GM23338 (cell line): ENCODE data around the gene PLXNB2. TPM values are rescaled to one million over a fixed set of nuclear protein-coding genes. Genes with fewer than 3 reads are reported as not detected.

Experiments
- ATAC-seq: fragments of 200-7000 bp; cut with Tn5 transposase; 3 replicates; pipeline ENCODE4 v1.9.1; 2020
- DNase-seq: peaks from one replicate; pipeline ENCODE4 v3.0.0-alpha.2; 2015; ENCODE audit warnings: low spot score
- H2AFZ ChIP-seq: fragments of 200-600 bp; sonication (generic); 2 replicates; pipeline ENCODE4 v1.8.0; 2016; ENCODE audit warnings: antibody characterized with exemption, mild to moderate bottlenecking, moderate library complexity
- H3F3A ChIP-seq: fragments of 200-600 bp; sonication (generic); replicated peaks from 2 replicates; pipeline ENCODE4 v1.8.0; 2017; ENCODE audit warnings: antibody characterized with exemption, mixed run types, low read depth
- H3K27ac ChIP-seq: fragments of 200-600 bp; sonication (generic); 2 replicates; pipeline ENCODE4 v1.6.1; 2016; ENCODE audit warnings: low read depth
- H3K27me3 ChIP-seq: fragments of 200-600 bp; sonication (generic); 2 replicates; pipeline ENCODE4 v1.8.0; 2016; ENCODE audit warnings: mild to moderate bottlenecking, mixed run types, moderate library complexity; ENCODE audit not compliant: insufficient read depth
- H3K36me3 ChIP-seq: fragments of 200-600 bp; sonication (generic); 2 replicates; pipeline ENCODE4 v1.8.0; 2016; ENCODE audit warnings: mild to moderate bottlenecking; ENCODE audit not compliant: insufficient read depth
- H3K4me1 ChIP-seq: fragments of 200-600 bp; sonication (generic); 2 replicates; pipeline ENCODE4 v1.8.0; 2016; ENCODE audit warnings: mild to moderate bottlenecking, moderate library complexity; ENCODE audit not compliant: insufficient read depth
- H3K4me2 ChIP-seq: fragments of 200-600 bp; sonication (generic); 2 replicates; pipeline ENCODE4 v1.7.1; 2017; ENCODE audit warnings: mixed run types
- H3K4me3 ChIP-seq: fragments of 200-600 bp; sonication (generic); 2 replicates; pipeline ENCODE4 v1.6.1; 2016; ENCODE audit warnings: mixed run types
- H3K79me2 ChIP-seq: fragments of 200-600 bp; sonication (generic); replicated peaks from 2 replicates; pipeline ENCODE4 v1.8.0; 2017; ENCODE audit warnings: mild to moderate bottlenecking; ENCODE audit not compliant: insufficient read depth
- H3K9me2 ChIP-seq: fragments of 200-600 bp; sonication (generic); 2 replicates; pipeline ENCODE4 v1.8.0; 2017; ENCODE audit not compliant: insufficient read depth
- H4K20me1 ChIP-seq: fragments of 200-600 bp; sonication (generic); replicated peaks from 2 replicates; pipeline ENCODE4 v1.8.0; 2017; ENCODE audit warnings: mild to moderate bottlenecking; ENCODE audit not compliant: insufficient read depth
- H3K27ac Mint-ChIP-seq: 2 replicates; pipeline ENCODE4 v1.8.0; 2020; ENCODE audit warnings: inconsistent platforms, mild to moderate bottlenecking, moderate library complexity, mixed read lengths
- H3K27me3 Mint-ChIP-seq: 3 replicates; pipeline ENCODE4 v1.8.0; 2022; ENCODE audit warnings: low read depth, mild to moderate bottlenecking, moderate library complexity, mixed read lengths, inconsistent platforms; ENCODE audit not compliant: insufficient read depth, poor library complexity
- H3K36me3 Mint-ChIP-seq: 3 replicates; pipeline ENCODE4 v1.8.0; 2021; ENCODE audit warnings: low read depth, mild to moderate bottlenecking, inconsistent platforms, moderate library complexity, mixed read lengths
- H3K4me1 Mint-ChIP-seq: 3 replicates; pipeline ENCODE4 v1.8.0; 2020; ENCODE audit warnings: mild to moderate bottlenecking, inconsistent platforms, mixed read lengths
- H3K4me3 Mint-ChIP-seq: 3 replicates; pipeline ENCODE4 v1.8.0; 2021; ENCODE audit warnings: moderate library complexity, mild to moderate bottlenecking, inconsistent platforms, mixed read lengths
- H3K9me3 Mint-ChIP-seq: 3 replicates; pipeline ENCODE4 v1.8.0; 2020; ENCODE audit warnings: moderate library complexity, mild to moderate bottlenecking, inconsistent platforms, mixed read lengths
- EZH2 ChIP-seq: fragments of 200-600 bp; sonication (generic); IDR thresholded peaks from one replicate; pipeline ENCODE4 v1.8.0; 2017; ENCODE audit warnings: antibody characterized with exemption, mild to moderate bottlenecking, low read depth; ENCODE audit not compliant: unreplicated experiment
- NANOG ChIP-seq: IDR thresholded peaks from 2 replicates; pipeline ENCODE4 v1.6.1; 2016; ENCODE audit warnings: antibody characterized with exemption, borderline replicate concordance
- POLR2AphosphoS5 ChIP-seq: IDR thresholded peaks from 2 replicates; pipeline ENCODE4 v1.6.1; 2016; ENCODE audit warnings: antibody characterized with exemption, low read depth
- STAT1 ChIP-seq: IDR thresholded peaks from one replicate; pipeline ENCODE4 v1.6.1; 2016; ENCODE audit warnings: antibody characterized with exemption; ENCODE audit not compliant: unreplicated experiment
- ZNF114 ChIP-seq: fragments of 250-450 bp; sonication (Bioruptor Pico); IDR thresholded peaks from 2 replicates; pipeline ENCODE4 v1.5.0; 2020; ENCODE audit warnings: mild to moderate bottlenecking, moderate library complexity
- ZNF331 ChIP-seq: fragments of 250-450 bp; sonication (Bioruptor Pico); IDR thresholded peaks from 2 replicates; pipeline ENCODE4 v1.5.0; 2020; ENCODE audit warnings: low read depth, mild to moderate bottlenecking, moderate library complexity
- polyA plus RNA-seq: library from polyadenylated mRNA; unstranded; fragments of >200 nt; fragmentation: Nextera tagmentation; extraction: Ambion mirVana; gene quantifications from 2 replicates; pipeline ENCODE4 v1.2.1, GENCODE V29; 2016
- total RNA-seq: library from RNA; depleted of rRNA; stranded (reverse); fragments of >200 nt; shearing (Covaris generic); gene quantifications from 2 replicates; pipeline ENCODE4 v1.2.3, GENCODE V29; 2014
- TF ChIP-seq, protein P1 (sequence below): fragments of 250-450 bp; sonication (Bioruptor Pico); IDR thresholded peaks from 2 replicates; pipeline ENCODE4 v1.5.0; 2020; ENCODE audit warnings: mild to moderate bottlenecking, moderate library complexity
- TF ChIP-seq, protein P2 (sequence below): IDR thresholded peaks from 2 replicates; pipeline ENCODE4 v1.6.1; 2016; ENCODE audit warnings: antibody characterized with exemption
- TF ChIP-seq, protein P3 (sequence below): IDR thresholded peaks from one replicate; pipeline ENCODE4 v1.6.1; 2018; ENCODE audit warnings: antibody characterized with exemption; ENCODE audit not compliant: unreplicated experiment
- TF ChIP-seq, protein P4 (sequence below), 2 experiments: fragments of 200-600 bp in 1 of 2; sonication (generic) in 1 of 2; conservative IDR thresholded peaks; 2 replicates each; pipeline versions ENCODE4 v1.5.1 to v1.6.1; 2016 to 2017; ENCODE audit warnings: antibody characterized with exemption in 2 of 2, low read depth in 2 of 2, mild to moderate bottlenecking in 2 of 2, moderate library complexity in 1 of 2

Gene PLXNB2
- total and polyA plus RNA-seq, 2 experiments from 2014 or later: 29.1 to 66.3 TPM

DNA sequence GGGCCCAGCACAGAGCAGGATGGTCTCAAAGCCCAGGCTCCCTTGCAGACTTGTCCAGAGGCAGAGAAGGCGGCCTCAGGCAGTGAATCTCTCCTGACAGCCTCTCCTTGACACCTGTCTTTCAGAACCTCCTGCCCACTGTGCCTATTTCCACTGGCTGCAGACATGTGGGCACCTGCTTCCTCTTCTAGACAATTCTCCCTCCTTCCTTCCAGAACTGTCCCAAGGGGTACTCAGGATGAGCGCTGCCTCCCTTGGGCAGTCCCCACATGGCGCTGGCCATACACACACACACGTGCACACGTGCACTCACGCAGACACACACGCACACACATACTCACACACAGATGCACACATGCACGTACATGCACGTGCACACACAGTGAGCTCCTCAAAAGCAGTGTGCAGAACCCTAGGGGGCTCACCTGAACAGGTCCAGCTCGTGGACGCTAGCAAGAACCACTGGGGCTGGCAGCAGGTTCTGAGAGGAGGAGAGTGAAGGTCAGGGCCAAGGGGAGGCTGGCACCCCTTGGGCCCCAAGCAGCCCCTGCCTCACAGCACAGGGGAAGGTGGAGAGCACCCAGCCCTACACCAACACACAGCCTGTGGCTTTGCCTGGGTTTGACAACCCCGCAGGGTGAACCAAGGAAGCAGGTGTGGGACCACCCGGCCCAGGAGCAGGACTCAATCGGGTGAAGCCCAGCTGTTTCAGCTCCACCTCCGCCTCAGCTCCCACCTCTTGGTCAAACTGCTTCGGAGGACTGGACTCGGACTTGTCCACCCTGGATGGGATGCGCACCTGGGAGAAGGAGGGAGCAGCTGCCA, 8.1 kb upstream of the PLXNB2 start (continued):
- TF ChIP-seq, protein P1, sequence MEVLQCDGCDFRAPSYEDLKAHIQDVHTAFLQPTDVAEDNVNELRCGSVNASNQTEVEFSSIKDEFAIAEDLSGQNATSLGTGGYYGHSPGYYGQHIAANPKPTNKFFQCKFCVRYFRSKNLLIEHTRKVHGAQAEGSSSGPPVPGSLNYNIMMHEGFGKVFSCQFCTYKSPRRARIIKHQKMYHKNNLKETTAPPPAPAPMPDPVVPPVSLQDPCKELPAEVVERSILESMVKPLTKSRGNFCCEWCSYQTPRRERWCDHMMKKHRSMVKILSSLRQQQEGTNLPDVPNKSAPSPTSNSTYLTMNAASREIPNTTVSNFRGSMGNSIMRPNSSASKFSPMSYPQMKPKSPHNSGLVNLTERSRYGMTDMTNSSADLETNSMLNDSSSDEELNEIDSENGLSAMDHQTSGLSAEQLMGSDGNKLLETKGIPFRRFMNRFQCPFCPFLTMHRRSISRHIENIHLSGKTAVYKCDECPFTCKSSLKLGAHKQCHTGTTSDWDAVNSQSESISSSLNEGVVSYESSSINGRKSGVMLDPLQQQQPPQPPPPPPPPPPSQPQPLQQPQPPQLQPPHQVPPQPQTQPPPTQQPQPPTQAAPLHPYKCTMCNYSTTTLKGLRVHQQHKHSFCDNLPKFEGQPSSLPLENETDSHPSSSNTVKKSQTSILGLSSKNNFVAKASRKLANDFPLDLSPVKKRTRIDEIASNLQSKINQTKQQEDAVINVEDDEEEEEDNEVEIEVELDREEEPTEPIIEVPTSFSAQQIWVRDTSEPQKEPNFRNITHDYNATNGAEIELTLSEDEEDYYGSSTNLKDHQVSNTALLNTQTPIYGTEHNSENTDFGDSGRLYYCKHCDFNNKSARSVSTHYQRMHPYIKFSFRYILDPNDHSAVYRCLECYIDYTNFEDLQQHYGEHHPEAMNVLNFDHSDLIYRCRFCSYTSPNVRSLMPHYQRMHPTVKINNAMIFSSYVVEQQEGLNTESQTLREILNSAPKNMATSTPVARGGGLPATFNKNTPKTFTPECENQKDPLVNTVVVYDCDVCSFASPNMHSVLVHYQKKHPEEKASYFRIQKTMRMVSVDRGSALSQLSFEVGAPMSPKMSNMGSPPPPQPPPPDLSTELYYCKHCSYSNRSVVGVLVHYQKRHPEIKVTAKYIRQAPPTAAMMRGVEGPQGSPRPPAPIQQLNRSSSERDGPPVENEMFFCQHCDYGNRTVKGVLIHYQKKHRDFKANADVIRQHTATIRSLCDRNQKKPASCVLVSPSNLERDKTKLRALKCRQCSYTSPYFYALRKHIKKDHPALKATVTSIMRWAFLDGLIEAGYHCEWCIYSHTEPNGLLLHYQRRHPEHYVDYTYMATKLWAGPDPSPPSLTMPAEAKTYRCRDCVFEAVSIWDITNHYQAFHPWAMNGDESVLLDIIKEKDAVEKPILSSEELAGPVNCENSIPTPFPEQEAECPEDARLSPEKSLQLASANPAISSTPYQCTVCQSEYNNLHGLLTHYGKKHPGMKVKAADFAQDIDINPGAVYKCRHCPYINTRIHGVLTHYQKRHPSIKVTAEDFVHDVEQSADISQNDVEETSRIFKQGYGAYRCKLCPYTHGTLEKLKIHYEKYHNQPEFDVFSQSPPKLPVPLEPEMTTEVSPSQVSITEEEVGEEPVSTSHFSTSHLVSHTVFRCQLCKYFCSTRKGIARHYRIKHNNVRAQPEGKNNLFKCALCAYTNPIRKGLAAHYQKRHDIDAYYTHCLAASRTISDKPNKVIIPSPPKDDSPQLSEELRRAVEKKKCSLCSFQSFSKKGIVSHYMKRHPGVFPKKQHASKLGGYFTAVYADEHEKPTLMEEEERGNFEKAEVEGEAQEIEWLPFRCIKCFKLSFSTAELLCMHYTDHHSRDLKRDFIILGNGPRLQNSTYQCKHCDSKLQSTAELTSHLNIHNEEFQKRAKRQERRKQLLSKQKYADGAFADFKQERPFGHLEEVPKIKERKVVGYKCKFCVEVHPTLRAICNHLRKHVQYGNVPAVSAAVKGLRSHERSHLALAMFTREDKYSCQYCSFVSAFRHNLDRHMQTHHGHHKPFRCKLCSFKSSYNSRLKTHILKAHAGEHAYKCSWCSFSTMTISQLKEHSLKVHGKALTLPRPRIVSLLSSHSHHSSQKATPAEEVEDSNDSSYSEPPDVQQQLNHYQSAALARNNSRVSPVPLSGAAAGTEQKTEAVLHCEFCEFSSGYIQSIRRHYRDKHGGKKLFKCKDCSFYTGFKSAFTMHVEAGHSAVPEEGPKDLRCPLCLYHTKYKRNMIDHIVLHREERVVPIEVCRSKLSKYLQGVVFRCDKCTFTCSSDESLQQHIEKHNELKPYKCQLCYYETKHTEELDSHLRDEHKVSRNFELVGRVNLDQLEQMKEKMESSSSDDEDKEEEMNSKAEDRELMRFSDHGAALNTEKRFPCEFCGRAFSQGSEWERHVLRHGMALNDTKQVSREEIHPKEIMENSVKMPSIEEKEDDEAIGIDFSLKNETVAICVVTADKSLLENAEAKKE (CRISPR knock-in tag): no peak

DNA sequence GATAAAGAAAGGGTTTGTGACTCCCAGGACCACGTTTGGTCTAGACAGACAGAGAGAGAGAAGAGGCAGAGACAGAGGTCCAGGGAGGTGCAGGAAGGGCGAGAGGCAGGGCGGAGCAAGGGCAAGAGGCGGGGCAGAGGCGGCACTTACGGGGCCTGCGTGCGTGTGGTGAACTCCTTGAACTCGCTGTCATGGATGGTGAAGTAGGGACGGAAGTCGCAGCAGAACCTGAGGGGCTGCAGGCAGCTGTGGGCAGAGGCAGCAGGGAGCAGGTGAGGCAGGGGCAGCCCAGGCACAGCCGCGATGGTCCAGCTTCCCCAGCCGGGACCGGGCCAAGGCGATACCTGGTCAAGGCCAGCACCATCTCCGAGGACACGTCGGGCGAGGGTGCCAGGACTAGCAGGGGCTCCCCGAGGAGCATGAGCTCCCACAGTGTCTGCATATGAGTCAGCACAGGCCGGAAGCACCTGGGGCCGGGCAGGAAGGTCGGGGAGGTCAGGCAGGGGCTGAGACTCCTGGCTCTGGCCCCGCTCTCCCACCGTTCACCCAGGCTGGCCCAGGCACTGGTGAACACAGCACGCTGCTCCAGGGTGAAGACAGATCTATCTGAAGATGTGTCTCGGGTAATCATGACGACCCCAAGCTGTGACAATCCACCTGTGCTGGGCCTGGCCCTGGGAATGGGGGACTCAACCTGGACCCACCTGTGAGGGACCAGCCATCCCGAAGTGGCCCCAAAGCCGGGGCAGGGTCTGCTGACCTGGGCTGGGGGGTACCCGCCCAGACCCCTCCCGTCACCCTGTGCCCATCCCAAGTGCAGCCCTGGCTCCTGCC, 7.2 kb upstream of the PLXNB2 start:
- Histone ChIP-seq H3K9me2 (no peaks in the 10 kb centered on the region), H3F3A (no peaks in the 10 kb centered on the region), H3K4me2 (no peak overlapping the region), H2AFZ (peak overlapping the region; percentile 76), H3K36me3 (no peaks in the 10 kb centered on the region), H3K4me3 (no peak overlapping the region), H4K20me1 (no peaks in the 10 kb centered on the region), H3K27me3 (no peaks in the 10 kb centered on the region), H3K79me2 (no peaks in the 10 kb centered on the region), H3K27ac (no peak overlapping the region), H3K4me1 (no peaks in the 10 kb centered on the region)
- H3K4me1 Mint-ChIP-seq: peaks cover 6% of the 10 kb centered on the region
- no peak overlapping the region for H3K27ac Mint-ChIP-seq
- no peaks in the 10 kb centered on the region for H3K36me3 Mint-ChIP-seq
- no peaks in the 10 kb centered on the region for H3K9me3 Mint-ChIP-seq
- H3K4me3 Mint-ChIP-seq: no peak overlapping the region; the same call in 2 of the 3 replicates
- DNase-seq (peak; percentile 46), ATAC-seq (peak; percentile 73)
- peaks cover 14% of the 10 kb centered on the region for H3K27me3 Mint-ChIP-seq
- TF ChIP-seq ZNF114 (CRISPR knock-in tag) (no peak), NANOG (no peak), STAT1 (no peak), EZH2 (no peak), ZNF331 (no peak), POLR2AphosphoS5 (no peak)
- TF ChIP-seq, protein P2, sequence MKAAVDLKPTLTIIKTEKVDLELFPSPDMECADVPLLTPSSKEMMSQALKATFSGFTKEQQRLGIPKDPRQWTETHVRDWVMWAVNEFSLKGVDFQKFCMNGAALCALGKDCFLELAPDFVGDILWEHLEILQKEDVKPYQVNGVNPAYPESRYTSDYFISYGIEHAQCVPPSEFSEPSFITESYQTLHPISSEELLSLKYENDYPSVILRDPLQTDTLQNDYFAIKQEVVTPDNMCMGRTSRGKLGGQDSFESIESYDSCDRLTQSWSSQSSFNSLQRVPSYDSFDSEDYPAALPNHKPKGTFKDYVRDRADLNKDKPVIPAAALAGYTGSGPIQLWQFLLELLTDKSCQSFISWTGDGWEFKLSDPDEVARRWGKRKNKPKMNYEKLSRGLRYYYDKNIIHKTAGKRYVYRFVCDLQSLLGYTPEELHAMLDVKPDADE: no peak
- TF ChIP-seq, protein P3, sequence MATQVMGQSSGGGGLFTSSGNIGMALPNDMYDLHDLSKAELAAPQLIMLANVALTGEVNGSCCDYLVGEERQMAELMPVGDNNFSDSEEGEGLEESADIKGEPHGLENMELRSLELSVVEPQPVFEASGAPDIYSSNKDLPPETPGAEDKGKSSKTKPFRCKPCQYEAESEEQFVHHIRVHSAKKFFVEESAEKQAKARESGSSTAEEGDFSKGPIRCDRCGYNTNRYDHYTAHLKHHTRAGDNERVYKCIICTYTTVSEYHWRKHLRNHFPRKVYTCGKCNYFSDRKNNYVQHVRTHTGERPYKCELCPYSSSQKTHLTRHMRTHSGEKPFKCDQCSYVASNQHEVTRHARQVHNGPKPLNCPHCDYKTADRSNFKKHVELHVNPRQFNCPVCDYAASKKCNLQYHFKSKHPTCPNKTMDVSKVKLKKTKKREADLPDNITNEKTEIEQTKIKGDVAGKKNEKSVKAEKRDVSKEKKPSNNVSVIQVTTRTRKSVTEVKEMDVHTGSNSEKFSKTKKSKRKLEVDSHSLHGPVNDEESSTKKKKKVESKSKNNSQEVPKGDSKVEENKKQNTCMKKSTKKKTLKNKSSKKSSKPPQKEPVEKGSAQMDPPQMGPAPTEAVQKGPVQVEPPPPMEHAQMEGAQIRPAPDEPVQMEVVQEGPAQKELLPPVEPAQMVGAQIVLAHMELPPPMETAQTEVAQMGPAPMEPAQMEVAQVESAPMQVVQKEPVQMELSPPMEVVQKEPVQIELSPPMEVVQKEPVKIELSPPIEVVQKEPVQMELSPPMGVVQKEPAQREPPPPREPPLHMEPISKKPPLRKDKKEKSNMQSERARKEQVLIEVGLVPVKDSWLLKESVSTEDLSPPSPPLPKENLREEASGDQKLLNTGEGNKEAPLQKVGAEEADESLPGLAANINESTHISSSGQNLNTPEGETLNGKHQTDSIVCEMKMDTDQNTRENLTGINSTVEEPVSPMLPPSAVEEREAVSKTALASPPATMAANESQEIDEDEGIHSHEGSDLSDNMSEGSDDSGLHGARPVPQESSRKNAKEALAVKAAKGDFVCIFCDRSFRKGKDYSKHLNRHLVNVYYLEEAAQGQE: no peak
- TF ChIP-seq, protein P4, sequence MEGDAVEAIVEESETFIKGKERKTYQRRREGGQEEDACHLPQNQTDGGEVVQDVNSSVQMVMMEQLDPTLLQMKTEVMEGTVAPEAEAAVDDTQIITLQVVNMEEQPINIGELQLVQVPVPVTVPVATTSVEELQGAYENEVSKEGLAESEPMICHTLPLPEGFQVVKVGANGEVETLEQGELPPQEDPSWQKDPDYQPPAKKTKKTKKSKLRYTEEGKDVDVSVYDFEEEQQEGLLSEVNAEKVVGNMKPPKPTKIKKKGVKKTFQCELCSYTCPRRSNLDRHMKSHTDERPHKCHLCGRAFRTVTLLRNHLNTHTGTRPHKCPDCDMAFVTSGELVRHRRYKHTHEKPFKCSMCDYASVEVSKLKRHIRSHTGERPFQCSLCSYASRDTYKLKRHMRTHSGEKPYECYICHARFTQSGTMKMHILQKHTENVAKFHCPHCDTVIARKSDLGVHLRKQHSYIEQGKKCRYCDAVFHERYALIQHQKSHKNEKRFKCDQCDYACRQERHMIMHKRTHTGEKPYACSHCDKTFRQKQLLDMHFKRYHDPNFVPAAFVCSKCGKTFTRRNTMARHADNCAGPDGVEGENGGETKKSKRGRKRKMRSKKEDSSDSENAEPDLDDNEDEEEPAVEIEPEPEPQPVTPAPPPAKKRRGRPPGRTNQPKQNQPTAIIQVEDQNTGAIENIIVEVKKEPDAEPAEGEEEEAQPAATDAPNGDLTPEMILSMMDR (conservative IDR thresholded peaks at IDR 0.05; ENCODE audit: low read depth in 2 of 2): no peak
